ENCODE results near the gene CCL17. TPM values are rescaled to one million over a fixed set of nuclear protein-coding genes. Genes with fewer than 3 reads are reported as not detected.

CCL17 gene
- total RNA-seq, 1 experiment from 2014 or later: not detected

- no TSS peak for BruUV-seq (replicated peaks)
- H3K4me3 Mint-ChIP-seq (ENCODE audit: unreplicated experiment): no peak overlapping the region
- ChIA-PET POLR2A (no interaction called here), CTCF (no interaction called here)
- no peak for DNase-seq
- TF ChIP-seq, protein P1, sequence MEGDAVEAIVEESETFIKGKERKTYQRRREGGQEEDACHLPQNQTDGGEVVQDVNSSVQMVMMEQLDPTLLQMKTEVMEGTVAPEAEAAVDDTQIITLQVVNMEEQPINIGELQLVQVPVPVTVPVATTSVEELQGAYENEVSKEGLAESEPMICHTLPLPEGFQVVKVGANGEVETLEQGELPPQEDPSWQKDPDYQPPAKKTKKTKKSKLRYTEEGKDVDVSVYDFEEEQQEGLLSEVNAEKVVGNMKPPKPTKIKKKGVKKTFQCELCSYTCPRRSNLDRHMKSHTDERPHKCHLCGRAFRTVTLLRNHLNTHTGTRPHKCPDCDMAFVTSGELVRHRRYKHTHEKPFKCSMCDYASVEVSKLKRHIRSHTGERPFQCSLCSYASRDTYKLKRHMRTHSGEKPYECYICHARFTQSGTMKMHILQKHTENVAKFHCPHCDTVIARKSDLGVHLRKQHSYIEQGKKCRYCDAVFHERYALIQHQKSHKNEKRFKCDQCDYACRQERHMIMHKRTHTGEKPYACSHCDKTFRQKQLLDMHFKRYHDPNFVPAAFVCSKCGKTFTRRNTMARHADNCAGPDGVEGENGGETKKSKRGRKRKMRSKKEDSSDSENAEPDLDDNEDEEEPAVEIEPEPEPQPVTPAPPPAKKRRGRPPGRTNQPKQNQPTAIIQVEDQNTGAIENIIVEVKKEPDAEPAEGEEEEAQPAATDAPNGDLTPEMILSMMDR (IDR thresholded peaks at IDR 0.05; ENCODE audit: insufficient read depth in 1 of 2, low read depth in 1 of 2, low read length in 1 of 2, severe bottlenecking in 1 of 2, unreplicated experiment in 1 of 2): no peak
- H3K4me3 ChIP-seq (ENCODE audit: low read depth, low read length): no peak overlapping the region
- no peaks in the 10 kb centered on the region for H3K9me3 ChIP-seq
- no peaks in the 10 kb centered on the region for H3K4me1 ChIP-seq
- no peaks in the 10 kb centered on the region for H3K36me3 Mint-ChIP-seq (ENCODE audit: insufficient read depth, unreplicated experiment)
- H3K27me3 Mint-ChIP-seq (ENCODE audit: insufficient read depth, unreplicated experiment): no peaks in the 10 kb centered on the region
- intact Hi-C loops (cut with micrococcal nuclease; ENCODE audit: unreplicated experiment): no loop called here
- no peaks in the 10 kb centered on the region for H3K9me3 Mint-ChIP-seq (ENCODE audit: unreplicated experiment)
- no peaks in the 10 kb centered on the region for H3K36me3 ChIP-seq (ENCODE audit: control insufficient read depth, insufficient read depth, low read length)
- no peaks in the 10 kb centered on the region for H3K4me1 Mint-ChIP-seq (ENCODE audit: low read depth, unreplicated experiment)
- no peak overlapping the region for H3K27ac Mint-ChIP-seq (ENCODE audit: unreplicated experiment)
- no peaks in the 10 kb centered on the region for H3K27me3 ChIP-seq (replicated peaks; ENCODE audit: control insufficient read depth, insufficient read depth, low read length)
These were observed 38.0 kb upstream of the CCL17 start for GRCh38 chr16:57366544-57367040.

DNA sequence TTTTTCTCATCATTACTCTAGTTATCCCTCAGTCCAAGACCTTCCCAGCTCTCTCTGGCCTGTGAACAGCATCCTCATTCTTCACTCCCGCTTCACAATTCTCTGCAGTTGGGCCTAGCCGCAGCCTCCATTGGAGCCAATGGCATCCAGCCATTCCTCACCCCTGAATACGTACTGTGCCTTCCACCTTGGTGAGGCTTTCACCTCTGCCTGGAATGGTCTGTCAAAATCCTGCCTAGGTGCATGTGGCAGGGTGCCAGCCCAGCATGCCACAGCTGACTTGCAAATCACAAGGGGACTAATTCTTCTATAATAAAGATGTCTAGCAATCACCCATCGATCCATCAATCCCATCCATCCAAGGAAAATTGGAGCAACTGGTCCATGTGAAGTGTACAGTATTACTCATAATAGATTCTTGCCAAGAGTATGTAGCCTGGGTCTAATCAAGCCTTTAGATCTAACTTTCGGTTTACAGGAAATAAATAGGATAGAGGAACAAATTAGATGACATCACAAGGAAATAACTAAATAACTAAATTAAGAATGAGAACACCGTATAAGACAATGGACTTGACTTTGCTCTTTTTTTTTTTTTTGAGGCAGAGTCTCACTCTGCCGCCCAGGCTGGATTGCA lies 37.3 kb upstream of the CCL17 start:
- no peaks in the 10 kb centered on the region for H3K27me3 Mint-ChIP-seq (ENCODE audit: insufficient read depth, unreplicated experiment)
- Histone ChIP-seq H3K9me3 (no peaks in the 10 kb centered on the region), H3K36me3 (ENCODE audit: control insufficient read depth, insufficient read depth, low read length) (no peaks in the 10 kb centered on the region), H3K27me3 (replicated peaks; ENCODE audit: control insufficient read depth, insufficient read depth, low read length) (no peaks in the 10 kb centered on the region), H3K4me1 (peaks cover under 1% of the 10 kb centered on the region; the same call in 1 of the 2 replicates), H3K4me3 (ENCODE audit: low read depth, low read length) (no peak overlapping the region)
- intact Hi-C loops (cut with micrococcal nuclease; ENCODE audit: unreplicated experiment): no loop called here
- DNase-seq: no peak
- no peak overlapping the region for H3K27ac Mint-ChIP-seq (ENCODE audit: unreplicated experiment)
- no peaks in the 10 kb centered on the region for H3K4me1 Mint-ChIP-seq (ENCODE audit: low read depth, unreplicated experiment)
- POLR2A ChIA-PET: no interaction called here
- H3K4me3 Mint-ChIP-seq (ENCODE audit: unreplicated experiment): no peak overlapping the region
- H3K9me3 Mint-ChIP-seq (ENCODE audit: unreplicated experiment): no peaks in the 10 kb centered on the region
- H3K36me3 Mint-ChIP-seq (ENCODE audit: insufficient read depth, unreplicated experiment): no peaks in the 10 kb centered on the region
- TF ChIP-seq, protein P1 (IDR thresholded peaks at IDR 0.05; ENCODE audit: insufficient read depth in 1 of 2, low read depth in 1 of 2, low read length in 1 of 2, severe bottlenecking in 1 of 2, unreplicated experiment in 1 of 2): no peak
- no TSS peak for BruUV-seq (replicated peaks)
- CTCF ChIA-PET: no interaction called here

DNA sequence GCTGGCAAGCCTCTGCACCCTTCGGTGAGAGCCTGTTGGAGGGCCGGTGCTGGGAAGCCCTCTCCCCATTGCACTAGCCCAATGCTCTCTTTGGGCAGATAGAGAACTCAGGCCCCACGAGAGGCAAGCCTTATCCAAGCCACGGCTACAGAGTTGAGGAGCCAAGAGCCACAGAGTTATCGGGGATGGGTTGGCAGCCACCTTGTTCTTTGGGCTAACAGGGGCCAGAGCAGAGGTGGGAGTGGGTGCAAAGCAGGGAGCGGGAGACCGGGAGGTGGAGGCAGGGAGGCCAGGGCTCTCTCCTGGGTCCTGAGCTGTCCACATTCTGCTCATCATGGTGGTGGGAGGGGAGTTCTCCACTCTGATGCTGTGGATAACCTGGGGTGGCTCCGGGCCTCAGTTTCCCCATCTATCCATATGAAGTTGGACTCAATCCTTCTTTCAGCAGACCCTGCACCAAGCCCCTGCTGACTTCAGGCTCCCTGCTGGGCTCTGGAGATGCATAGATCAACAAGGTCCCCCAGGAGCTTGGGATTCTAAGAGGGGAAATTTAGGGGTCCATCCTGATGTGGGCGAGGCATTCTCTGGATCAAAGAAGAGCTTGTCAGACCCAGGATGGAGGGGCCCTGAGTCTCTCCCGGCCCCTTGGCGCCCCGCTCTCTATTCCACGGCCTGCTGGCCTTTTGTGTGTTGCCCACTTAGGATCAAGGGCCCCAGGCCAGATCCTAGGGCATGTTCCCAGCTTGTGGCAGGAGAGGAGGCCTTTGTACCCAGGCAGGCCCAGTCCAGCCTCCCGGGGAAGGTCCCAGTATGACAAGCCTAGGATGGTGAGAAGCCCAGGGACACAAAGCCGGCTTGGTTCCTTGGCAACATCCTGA lies 32.8 kb upstream of the CCL17 start:
- TF ChIP-seq, protein P1 (IDR thresholded peaks at IDR 0.05; ENCODE audit: insufficient read depth in 1 of 2, low read depth in 1 of 2, low read length in 1 of 2, severe bottlenecking in 1 of 2, unreplicated experiment in 1 of 2): no peak
- no peak overlapping the region for H3K4me3 Mint-ChIP-seq (ENCODE audit: unreplicated experiment)
- H3K4me3 ChIP-seq (ENCODE audit: low read depth, low read length): no peak overlapping the region
- ChIA-PET CTCF (no interaction called here), POLR2A (no interaction called here)
- no peak for DNase-seq
- no peaks in the 10 kb centered on the region for H3K36me3 Mint-ChIP-seq (ENCODE audit: insufficient read depth, unreplicated experiment)
- H3K4me1 Mint-ChIP-seq (ENCODE audit: low read depth, unreplicated experiment): peaks cover 7% of the 10 kb centered on the region
- no peak overlapping the region for H3K27ac Mint-ChIP-seq (ENCODE audit: unreplicated experiment)
- no peaks in the 10 kb centered on the region for H3K9me3 ChIP-seq
- no peaks in the 10 kb centered on the region for H3K27me3 Mint-ChIP-seq (ENCODE audit: insufficient read depth, unreplicated experiment)
- H3K4me1 ChIP-seq: peaks cover 6% of the 10 kb centered on the region; the same call in 1 of the 2 replicates
- BruUV-seq (replicated peaks): no TSS peak
- H3K9me3 Mint-ChIP-seq (ENCODE audit: unreplicated experiment): no peaks in the 10 kb centered on the region
- intact Hi-C loops (cut with micrococcal nuclease; ENCODE audit: unreplicated experiment): no loop called here
- no peaks in the 10 kb centered on the region for H3K36me3 ChIP-seq (ENCODE audit: control insufficient read depth, insufficient read depth, low read length)
- no peaks in the 10 kb centered on the region for H3K27me3 ChIP-seq (replicated peaks; ENCODE audit: control insufficient read depth, insufficient read depth, low read length)

All from Caco-2 (cell line).